Smooth muscle cell (in vitro differentiated cells): ENCODE results near the gene FBXO31. TPM values are rescaled to one million over a fixed set of nuclear protein-coding genes. Genes with fewer than 3 reads are reported as not detected.

Source experiments
- DNase-seq: peaks from one replicate; lab custom pipeline; 2025; ENCODE audit not compliant: unreplicated experiment; lab: John Stamatoyannopoulos, UW
- H2AFZ ChIP-seq: fragments of 200-600 bp; sonication (generic); 2 replicates; pipeline ENCODE4 v1.6.0; 2016; ENCODE audit warnings: antibody characterized with exemption, low read depth, mild to moderate bottlenecking
- H3F3A ChIP-seq: fragments of 200-600 bp; sonication (generic); 2 replicates; pipeline ENCODE4 v1.6.0; 2017; ENCODE audit warnings: antibody characterized with exemption, low read depth
- H3K27ac ChIP-seq: fragments of 200-600 bp; sonication (generic); 2 replicates; pipeline ENCODE4 v1.5.1; 2016; ENCODE audit warnings: low read depth, mild to moderate bottlenecking
- H3K27me3 ChIP-seq: fragments of 200-600 bp; sonication (generic); 2 replicates; pipeline ENCODE4 v1.6.1; 2016; ENCODE audit warnings: low read depth, mild to moderate bottlenecking
- H3K36me3 ChIP-seq: fragments of 200-600 bp; sonication (generic); 2 replicates; pipeline ENCODE4 v1.5.1; 2016; ENCODE audit warnings: low read depth
- H3K4me1 ChIP-seq: fragments of 200-600 bp; sonication (generic); 2 replicates; pipeline ENCODE4 v1.5.1; 2016; ENCODE audit warnings: low read depth
- H3K4me2 ChIP-seq: fragments of 200-600 bp; sonication (generic); 2 replicates; pipeline ENCODE4 v1.6.0; 2016; ENCODE audit warnings: mild to moderate bottlenecking
- H3K4me3 ChIP-seq: fragments of 200-600 bp; sonication (generic); 2 replicates; pipeline ENCODE4 v1.5.1; 2016; ENCODE audit warnings: mild to moderate bottlenecking
- H3K79me2 ChIP-seq: fragments of 200-600 bp; sonication (generic); 2 replicates; pipeline ENCODE4 v1.6.0; 2016; ENCODE audit warnings: low read depth, mild to moderate bottlenecking
- H3K9ac ChIP-seq: fragments of 200-600 bp; sonication (generic); 2 replicates; pipeline ENCODE4 v1.6.0; 2016; ENCODE audit warnings: low read depth
- H3K9me3 ChIP-seq: fragments of 200-600 bp; sonication (generic); replicated peaks from 2 replicates; pipeline ENCODE4 v1.5.1; 2016; ENCODE audit warnings: low read depth
- H4K20me1 ChIP-seq: fragments of 200-600 bp; sonication (generic); 2 replicates; pipeline ENCODE4 v1.6.0; 2016; ENCODE audit warnings: low read depth
- WGBS: methylation state at CpG from one replicate; pipeline ENCODE4 v1.1.7; 2016; ENCODE audit warnings: low lambda C conversion rate; 5-methylcytosine and 5-hydroxymethylcytosine counted together
- polyA plus RNA-seq: library from polyadenylated mRNA; unstranded; fragments of >200 nt; fragmentation: Nextera tagmentation; extraction: Ambion mirVana; gene quantifications from 2 replicates; pipeline ENCODE4 v1.2.1, GENCODE V29; 2016
- total RNA-seq: library from RNA; depleted of rRNA; stranded (reverse); fragments of >200 nt; gene quantifications from 2 replicates; pipeline ENCODE4 v1.2.3, GENCODE V29; 2014
- TF ChIP-seq, protein P1 (sequence below): fragments of 200-600 bp; sonication (generic); IDR thresholded peaks from 2 replicates; pipeline ENCODE4 v1.5.1; 2017; ENCODE audit warnings: borderline replicate concordance, mild to moderate bottlenecking, antibody characterized with exemption; ENCODE audit not compliant: insufficient read depth, poor library complexity, severe bottlenecking

FBXO31 gene
- total and polyA plus RNA-seq, 2 experiments from 2014 or later, result 13.9 to 25.6 TPM

DNA sequence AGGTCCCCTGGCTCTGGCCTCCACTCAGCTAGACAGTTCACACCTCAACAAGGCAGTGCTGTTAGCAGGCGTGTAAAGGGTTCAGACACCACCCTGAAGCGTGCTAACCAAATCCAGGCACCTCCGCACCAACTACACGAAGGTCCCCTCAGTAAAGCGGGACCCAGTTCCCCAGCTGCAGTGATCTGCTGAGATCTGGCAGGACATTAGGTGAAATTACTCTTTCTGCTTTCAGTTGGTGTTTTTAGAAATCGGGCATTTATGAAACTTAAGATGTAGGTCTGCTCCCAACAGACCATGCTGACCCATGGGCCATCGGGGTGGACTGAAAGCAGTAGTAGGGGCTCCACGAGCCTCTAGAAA lies 27.1 kb downstream of the FBXO31 start:
- Histone ChIP-seq H3F3A (peaks cover 3% of the 10 kb centered on the region), H3K27me3 (no peaks in the 10 kb centered on the region), H3K4me1 (no peaks in the 10 kb centered on the region), H3K9ac (no peak overlapping the region), H3K4me3 (no peak overlapping the region), H4K20me1 (peaks cover 62% of the 10 kb centered on the region), H3K36me3 (no peaks in the 10 kb centered on the region), H3K4me2 (no peak overlapping the region), H2AFZ (no peak overlapping the region), H3K9me3 (no peaks in the 10 kb centered on the region), H3K27ac (no peak overlapping the region), H3K79me2 (no peaks in the 10 kb centered on the region)
- no peak for DNase-seq
- TF ChIP-seq, protein P1, sequence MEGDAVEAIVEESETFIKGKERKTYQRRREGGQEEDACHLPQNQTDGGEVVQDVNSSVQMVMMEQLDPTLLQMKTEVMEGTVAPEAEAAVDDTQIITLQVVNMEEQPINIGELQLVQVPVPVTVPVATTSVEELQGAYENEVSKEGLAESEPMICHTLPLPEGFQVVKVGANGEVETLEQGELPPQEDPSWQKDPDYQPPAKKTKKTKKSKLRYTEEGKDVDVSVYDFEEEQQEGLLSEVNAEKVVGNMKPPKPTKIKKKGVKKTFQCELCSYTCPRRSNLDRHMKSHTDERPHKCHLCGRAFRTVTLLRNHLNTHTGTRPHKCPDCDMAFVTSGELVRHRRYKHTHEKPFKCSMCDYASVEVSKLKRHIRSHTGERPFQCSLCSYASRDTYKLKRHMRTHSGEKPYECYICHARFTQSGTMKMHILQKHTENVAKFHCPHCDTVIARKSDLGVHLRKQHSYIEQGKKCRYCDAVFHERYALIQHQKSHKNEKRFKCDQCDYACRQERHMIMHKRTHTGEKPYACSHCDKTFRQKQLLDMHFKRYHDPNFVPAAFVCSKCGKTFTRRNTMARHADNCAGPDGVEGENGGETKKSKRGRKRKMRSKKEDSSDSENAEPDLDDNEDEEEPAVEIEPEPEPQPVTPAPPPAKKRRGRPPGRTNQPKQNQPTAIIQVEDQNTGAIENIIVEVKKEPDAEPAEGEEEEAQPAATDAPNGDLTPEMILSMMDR, result no peak
- 97% methylated on average over 8 of the region's 8 CpGs for WGBS

DNA sequence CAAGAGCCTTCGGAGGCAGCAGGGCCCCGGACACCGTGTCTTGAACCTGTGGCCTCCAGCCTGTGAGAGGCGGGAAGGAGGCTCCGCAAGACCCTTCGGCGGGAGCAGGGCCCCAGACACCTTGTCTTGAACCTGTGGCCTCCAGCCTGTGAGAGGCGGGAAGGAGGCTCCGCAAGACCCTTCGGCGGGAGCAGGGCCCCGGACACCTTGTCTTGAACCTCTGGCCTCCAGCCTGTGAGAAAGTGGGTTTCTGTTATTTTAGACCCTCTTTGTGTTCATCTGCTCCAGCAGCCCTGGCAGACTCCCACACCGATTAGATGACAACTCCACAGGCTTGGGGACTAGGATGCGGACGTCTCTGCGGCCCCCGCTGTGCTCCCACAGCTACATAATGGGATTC lies 30.0 kb downstream of the FBXO31 start:
- H3K4me3 ChIP-seq, result no peak overlapping the region
- no peak for DNase-seq
- TF ChIP-seq, protein P1, result no peak
- H2AFZ ChIP-seq, result no peak overlapping the region
- no peak overlapping the region for H3K27ac ChIP-seq
- H3K36me3 ChIP-seq, result no peaks in the 10 kb centered on the region
- H4K20me1 ChIP-seq, result peaks cover 76% of the 10 kb centered on the region
- H3F3A ChIP-seq, result peaks cover 3% of the 10 kb centered on the region
- no peak overlapping the region for H3K9ac ChIP-seq
- peaks cover 8% of the 10 kb centered on the region for H3K4me1 ChIP-seq
- H3K79me2 ChIP-seq, result peaks cover 6% of the 10 kb centered on the region
- WGBS, result 98% methylated on average over 17 of the region's 17 CpGs
- no peaks in the 10 kb centered on the region for H3K9me3 ChIP-seq
- no peaks in the 10 kb centered on the region for H3K27me3 ChIP-seq
- H3K4me2 ChIP-seq, result no peak overlapping the region

DNA sequence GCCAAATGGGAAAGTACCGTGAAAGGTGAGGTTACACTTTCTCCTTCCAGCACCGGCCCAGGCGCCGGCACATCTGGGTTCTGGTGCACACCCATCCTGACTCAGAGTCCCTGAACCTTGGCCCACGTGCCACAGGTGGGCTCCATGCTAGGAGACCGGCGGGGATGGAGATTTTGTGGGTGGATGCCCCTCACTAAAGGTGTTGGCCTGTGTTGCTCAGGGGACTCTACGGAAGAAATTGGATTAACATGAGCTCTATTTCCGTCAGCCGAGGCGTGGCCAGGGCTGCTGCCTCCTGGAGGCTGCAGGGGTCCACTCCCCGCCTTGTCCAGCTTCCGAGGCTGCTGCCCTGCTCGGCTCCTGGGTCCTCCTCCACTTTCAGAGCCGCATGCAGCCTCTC lies 30.8 kb downstream of the FBXO31 start:
- Histone ChIP-seq H3K4me3 (no peak overlapping the region), H3K79me2 (peaks cover 6% of the 10 kb centered on the region), H3K4me2 (no peak overlapping the region), H3K27me3 (no peaks in the 10 kb centered on the region), H3K27ac (no peak overlapping the region), H3K9me3 (no peaks in the 10 kb centered on the region), H4K20me1 (peaks cover 84% of the 10 kb centered on the region), H3K9ac (no peak overlapping the region), H3K36me3 (no peaks in the 10 kb centered on the region), H2AFZ (no peak overlapping the region), H3F3A (peaks cover 3% of the 10 kb centered on the region), H3K4me1 (peaks cover 8% of the 10 kb centered on the region)
- TF ChIP-seq, protein P1, result no peak
- WGBS, result 94% methylated on average over 15 of the region's 15 CpGs
- DNase-seq, result no peak

DNA sequence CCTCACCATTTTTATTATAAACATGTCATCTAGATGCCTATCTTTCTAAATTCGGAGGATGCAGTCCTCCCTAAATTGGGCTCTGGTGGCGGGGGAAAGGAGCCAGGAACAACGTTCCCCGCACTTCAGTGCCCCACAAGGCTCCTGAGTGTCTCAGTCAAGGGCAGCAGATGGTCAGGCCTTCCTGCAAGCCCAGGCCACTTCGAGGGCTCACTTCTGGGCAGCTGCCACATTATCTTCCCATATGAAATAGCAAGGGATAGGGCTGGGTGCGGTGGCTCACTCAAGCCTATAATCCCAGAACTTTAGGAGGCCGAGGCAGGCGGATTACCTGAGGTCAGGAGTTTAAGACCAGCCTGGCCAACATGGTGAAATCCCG lies 32.3 kb downstream of the FBXO31 start:
- Histone ChIP-seq H3K9me3 (no peaks in the 10 kb centered on the region), H3F3A (peaks cover 3% of the 10 kb centered on the region), H4K20me1 (peaks cover 93% of the 10 kb centered on the region), H2AFZ (no peak overlapping the region), H3K36me3 (no peaks in the 10 kb centered on the region), H3K79me2 (peaks cover 6% of the 10 kb centered on the region), H3K4me2 (peak overlapping the region; percentile 67), H3K27ac (peak overlapping the region; percentile 60), H3K4me3 (no peak overlapping the region), H3K4me1 (peaks cover 8% of the 10 kb centered on the region), H3K27me3 (no peaks in the 10 kb centered on the region), H3K9ac (no peak overlapping the region)
- WGBS, result 42% methylated on average over 9 of the region's 9 CpGs
- no peak for DNase-seq
- TF ChIP-seq, protein P1, result no peak
